Renal cortex interstitium (tissue), 3 donors: Measurements from ENCODE around the gene SMIM26. TPM values are rescaled to one million over a fixed set of nuclear protein-coding genes. Genes with fewer than 3 reads are reported as not detected.

ENCODE experiments used
- polyA plus RNA-seq, 3 donors: library from polyadenylated mRNA; unstranded; fragments of 120-200 nt; gene quantifications; one replicate each; pipeline ENCODE4 v1.2.1, GENCODE V29; 2013; ENCODE audit not compliant: insufficient read length in 3 of 3

SMIM26 gene
- polyA plus RNA-seq, 3 donors, result 78.5 to 86.7 (median 80.4) TPM

Other genes with a start within 250 kb of the SMIM26 start
- 10 to 100 TPM in 1 of 3 donors, 1 to 10 TPM in 2; 7.2 to 10.3 (median 7.3) TPM for gene DZANK1, start 100.4 kb upstream of the SMIM26 start, polyA plus RNA-seq
- 10 to 100 TPM; 17.3 to 20.6 (median 19.7) TPM for gene POLR3F, start 100.0 kb upstream of the SMIM26 start, polyA plus RNA-seq
- gene RBBP9, start 70.2 kb upstream of the SMIM26 start, polyA plus RNA-seq, result 10 to 100 TPM; 27.1 to 34.9 (median 31.2) TPM
- gene SEC23B, start 59.5 kb upstream of the SMIM26 start, polyA plus RNA-seq, result 10 to 100 TPM; 61.8 to 66.9 (median 66.1) TPM
- 10 to 100 TPM; 29.8 to 35.8 (median 34.4) TPM for gene DTD1, start 20.6 kb downstream of the SMIM26 start, polyA plus RNA-seq
- not detected for gene SCP2D1, start 246.4 kb downstream of the SMIM26 start, polyA plus RNA-seq